Neural crest cell (in vitro differentiated cells): ENCODE data around the gene MATCAP1. TPM values are rescaled to one million over a fixed set of nuclear protein-coding genes. Genes with fewer than 3 reads are reported as not detected.

Experiments
- DNase-seq: peaks from one replicate; pipeline ENCODE4 v3.0.0; 2021; ENCODE audit warnings: low read depth, mixed read lengths, low spot score
- H3K27ac Mint-ChIP-seq: one replicate; pipeline ENCODE4 v1.8.0; 2021; ENCODE audit warnings: mild to moderate bottlenecking, mixed read lengths; ENCODE audit not compliant: unreplicated experiment
- H3K27me3 Mint-ChIP-seq: 2 replicates; pipeline ENCODE4 v1.8.0; 2021; ENCODE audit warnings: low read depth, mild to moderate bottlenecking, mixed read lengths
- H3K36me3 Mint-ChIP-seq: 2 replicates; pipeline ENCODE4 v1.8.0; 2021; ENCODE audit warnings: low read depth, mild to moderate bottlenecking, mixed read lengths
- H3K4me1 Mint-ChIP-seq: 2 replicates; pipeline ENCODE4 v1.8.0; 2021; ENCODE audit warnings: mixed read lengths
- H3K4me3 Mint-ChIP-seq: one replicate; pipeline ENCODE4 v1.8.0; 2021; ENCODE audit warnings: mild to moderate bottlenecking, mixed read lengths
- H3K9me3 Mint-ChIP-seq: 2 replicates; pipeline ENCODE4 v1.8.0; 2021; ENCODE audit warnings: mixed read lengths
- CTCF ChIP-seq: fragments of 200-600 bp; sonication (generic); conservative IDR thresholded peaks from 2 replicates; pipeline ENCODE4 v1.5.0; 2021; ENCODE audit warnings: antibody characterized with exemption, mild to moderate bottlenecking
- total RNA-seq: library from RNA; stranded (reverse); gene quantifications from 2 replicates; pipeline ENCODE4 v1.2.1, GENCODE V29; 2021

Gene MATCAP1
- total RNA-seq, 1 donor from 2014 or later, result 97.7 TPM

DNA sequence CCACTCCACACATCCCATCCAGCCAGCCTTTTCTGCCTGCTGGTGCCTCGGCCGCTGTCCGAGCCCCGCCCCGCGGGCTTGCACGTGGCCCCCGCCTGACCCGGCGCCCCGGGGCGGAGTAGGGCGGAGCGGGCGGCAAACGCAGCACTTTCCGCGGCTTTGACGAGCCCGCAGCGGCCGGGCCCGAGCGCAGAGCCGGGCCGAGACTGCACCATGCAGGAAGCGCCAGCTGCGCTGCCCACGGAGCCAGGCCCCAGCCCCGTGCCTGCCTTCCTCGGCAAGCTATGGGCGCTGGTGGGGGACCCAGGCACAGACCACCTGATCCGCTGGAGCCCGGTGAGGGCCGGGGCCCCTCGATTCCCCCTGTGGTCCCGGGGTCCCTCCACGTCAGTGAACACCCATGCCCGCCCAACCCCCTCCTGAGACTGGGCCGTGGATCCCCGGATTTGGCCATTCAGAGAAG is 19.1 kb downstream of the MATCAP1 start, which contains the start of gene HSF4:
TSS of gene HSF4 (plus strand) at position 147 of the 463 bp plus-strand sequence. CDS start at position 214, 67 bp downstream.
- Mint-ChIP-seq H3K27ac (no peak within 1 kb of the TSS), H3K4me1 (peaks cover 8% of the 10 kb centered on the region), H3K4me3 (peak within 1 kb of the TSS; percentile 57), H3K27me3 (peaks cover 97% of the 10 kb centered on the region), H3K36me3 (no peaks in the 10 kb centered on the region), H3K9me3 (no peaks in the 10 kb centered on the region)
- no peak for TF ChIP-seq CTCF
- no peak for DNase-seq

DNA sequence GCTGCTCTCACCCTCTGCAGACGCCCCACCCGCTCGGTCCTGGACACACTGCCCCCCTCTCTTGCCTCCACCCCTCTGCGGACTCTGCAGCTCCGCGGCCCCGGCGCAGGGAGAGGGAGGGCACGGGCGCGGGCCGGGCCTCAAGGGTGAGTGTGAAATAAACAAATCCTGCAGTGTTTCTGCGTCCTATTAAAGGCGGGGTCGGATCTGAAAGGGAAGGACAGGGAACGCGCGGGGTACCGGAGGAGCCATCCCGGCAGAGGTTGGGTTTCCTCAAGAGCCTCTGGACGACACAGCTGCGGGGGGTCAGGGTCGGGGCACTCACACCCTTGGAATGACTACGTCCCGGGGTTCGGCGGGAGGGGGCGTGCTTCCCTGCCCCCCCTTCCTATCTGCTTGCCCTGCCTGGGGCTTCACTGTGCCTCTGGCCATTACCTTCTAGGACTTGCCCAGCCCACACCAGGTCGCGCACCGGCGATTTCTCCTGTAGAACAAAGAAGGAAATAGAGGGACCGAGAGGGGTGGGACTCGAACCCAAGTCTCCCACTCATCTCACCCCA is 19.7 kb downstream of the MATCAP1 start:
- Mint-ChIP-seq H3K27ac (no peak overlapping the region), H3K4me1 (peaks cover 9% of the 10 kb centered on the region), H3K27me3 (peaks cover 97% of the 10 kb centered on the region), H3K9me3 (no peaks in the 10 kb centered on the region), H3K36me3 (no peaks in the 10 kb centered on the region), H3K4me3 (peak overlapping the region; percentile 54)
- TF ChIP-seq CTCF, result no peak
- no peak for DNase-seq

DNA sequence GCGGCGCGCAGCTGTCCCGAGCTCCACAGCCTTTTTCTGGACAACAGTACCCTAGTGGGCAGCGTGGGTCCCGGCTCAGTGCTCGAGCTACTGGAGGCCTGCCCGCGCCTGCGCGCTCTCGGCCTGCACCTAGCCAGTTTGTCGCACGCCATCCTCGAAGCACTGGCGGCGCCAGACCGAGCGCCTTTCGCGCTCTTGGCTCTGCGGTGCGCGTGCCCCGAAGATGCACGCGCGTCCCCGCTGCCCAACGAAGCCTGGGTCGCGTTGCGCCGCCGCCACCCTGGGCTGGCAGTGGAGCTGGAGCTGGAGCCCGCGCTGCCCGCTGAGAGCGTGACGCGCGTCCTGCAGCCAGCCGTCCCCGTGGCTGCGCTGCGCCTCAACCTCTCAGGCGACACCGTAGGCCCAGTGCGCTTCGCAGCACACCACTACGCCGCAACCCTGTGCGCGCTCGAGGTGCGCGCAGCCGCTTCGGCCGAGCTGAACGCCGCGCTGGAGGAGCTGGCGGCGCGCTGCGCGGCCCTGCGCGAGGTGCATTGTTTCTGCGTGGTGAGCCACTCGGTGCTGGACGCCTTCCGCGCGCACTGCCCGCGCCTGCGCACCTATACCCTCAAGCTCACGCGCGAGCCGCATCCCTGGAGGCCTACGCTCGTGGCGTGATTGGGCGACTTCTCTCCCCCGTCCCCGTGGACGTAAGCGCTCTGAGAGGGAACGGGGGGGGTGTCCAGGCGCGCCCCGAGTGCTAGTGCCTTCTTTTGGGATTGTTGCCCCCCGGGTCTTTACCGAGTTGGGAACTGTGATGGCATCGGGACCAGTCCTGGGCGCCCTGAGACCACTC is 20.4 kb downstream of the MATCAP1 start:
- Mint-ChIP-seq H3K27me3 (peaks cover 97% of the 10 kb centered on the region), H3K9me3 (no peaks in the 10 kb centered on the region), H3K4me1 (peaks cover 15% of the 10 kb centered on the region), H3K4me3 (peak overlapping the region; percentile 47), H3K36me3 (no peaks in the 10 kb centered on the region), H3K27ac (no peak overlapping the region)
- TF ChIP-seq CTCF, result no peak
- DNase-seq, result no peak

DNA sequence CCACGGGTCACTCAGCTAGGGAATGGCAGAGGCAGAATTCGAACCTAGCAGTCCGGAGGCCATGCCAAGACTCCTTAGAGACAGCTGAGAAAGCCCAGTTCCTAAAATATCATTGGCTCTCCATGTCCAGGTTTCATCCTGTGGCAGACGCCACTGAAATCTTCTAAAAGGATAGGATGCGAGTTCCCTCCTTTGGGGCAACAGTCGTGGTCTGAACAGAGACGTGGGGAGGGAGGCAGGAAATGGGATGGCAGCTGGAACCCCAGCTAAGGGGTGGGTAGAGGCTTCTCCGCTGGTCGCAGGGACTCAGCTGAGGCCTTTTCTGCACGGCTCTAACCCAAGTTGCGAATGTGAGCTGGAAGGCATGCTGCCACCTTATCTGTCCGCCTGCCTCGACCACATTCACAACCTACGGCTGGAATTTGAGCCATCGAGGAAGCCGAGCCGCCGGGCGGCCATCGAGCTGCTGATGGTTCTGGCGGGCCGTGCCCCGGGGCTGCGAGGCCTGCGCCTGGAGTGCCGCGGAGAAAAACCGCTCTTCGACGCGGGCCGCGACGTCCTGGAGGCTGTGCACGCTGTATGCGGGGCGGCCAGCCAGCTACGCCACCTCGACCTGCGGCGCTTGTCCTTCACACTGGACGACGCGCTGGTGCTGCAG is 21.1 kb downstream of the MATCAP1 start:
- Mint-ChIP-seq H3K27ac (no peak overlapping the region), H3K27me3 (peaks cover 97% of the 10 kb centered on the region), H3K36me3 (no peaks in the 10 kb centered on the region), H3K9me3 (no peaks in the 10 kb centered on the region), H3K4me3 (peak overlapping the region; percentile 64), H3K4me1 (peaks cover 15% of the 10 kb centered on the region)
- no peak for DNase-seq
- no peak for TF ChIP-seq CTCF

DNA sequence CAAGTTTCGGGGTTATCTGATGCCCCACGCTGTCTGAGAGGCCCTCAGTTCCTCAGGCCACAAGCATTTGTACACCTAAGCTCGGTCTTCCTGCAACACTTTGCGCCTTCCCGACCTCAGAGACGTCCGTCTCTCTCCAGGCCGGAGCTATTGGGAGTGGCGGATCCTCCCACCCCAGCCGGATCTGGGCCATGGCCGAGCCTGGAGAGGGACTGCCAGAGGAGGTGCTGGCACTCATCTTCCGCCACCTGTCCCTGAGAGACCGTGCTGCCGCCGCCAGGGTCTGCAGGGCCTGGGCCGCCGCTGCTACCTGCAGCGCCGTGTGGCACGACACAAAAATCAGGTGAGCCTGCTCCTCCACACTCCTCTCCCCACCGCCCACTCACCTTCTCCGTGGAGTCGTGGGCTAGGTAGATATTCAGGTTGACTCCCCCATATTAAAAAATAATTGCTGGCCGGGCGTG is 22.1 kb downstream of the MATCAP1 start:
- H3K27me3 Mint-ChIP-seq, result peaks cover 97% of the 10 kb centered on the region
- no peak overlapping the region for H3K27ac Mint-ChIP-seq
- DNase-seq, result no peak
- peak overlapping the region; percentile 64 for H3K4me3 Mint-ChIP-seq
- no peaks in the 10 kb centered on the region for H3K36me3 Mint-ChIP-seq
- peaks cover 15% of the 10 kb centered on the region for H3K4me1 Mint-ChIP-seq
- no peaks in the 10 kb centered on the region for H3K9me3 Mint-ChIP-seq
- no peak for TF ChIP-seq CTCF
